Activated naive CD8-positive, alpha-beta T cell (primary cell): ENCODE data around the gene WDR33.
A peak's percentile ranks its signal among the peaks of the same experiment; 100 is the strongest.
"Not testable (repeated sequence)": the region's sequence is repeated elsewhere in the genome, so short reads cannot be mapped to it uniquely, and the experiment has no call there.

Experiments used
- H3K27ac Mint-ChIP-seq: one replicate; pipeline ENCODE4 v1.8.0; 2021; ENCODE audit warnings: mixed read lengths
- H3K27me3 Mint-ChIP-seq: one replicate; pipeline ENCODE4 v1.8.0; 2021; ENCODE audit warnings: mixed read lengths
- H3K36me3 Mint-ChIP-seq: one replicate; pipeline ENCODE4 v1.8.0; 2021; ENCODE audit warnings: mixed read lengths
- H3K4me1 Mint-ChIP-seq: one replicate; pipeline ENCODE4 v1.8.0; 2021; ENCODE audit warnings: low read depth, mixed read lengths
- H3K4me3 Mint-ChIP-seq: one replicate; pipeline ENCODE4 v1.8.0; 2021; ENCODE audit warnings: mild to moderate bottlenecking, mixed read lengths
- H3K9me3 Mint-ChIP-seq: one replicate; pipeline ENCODE4 v1.8.0; 2021; ENCODE audit warnings: low read depth, mixed read lengths

WDR33 gene

DNA sequence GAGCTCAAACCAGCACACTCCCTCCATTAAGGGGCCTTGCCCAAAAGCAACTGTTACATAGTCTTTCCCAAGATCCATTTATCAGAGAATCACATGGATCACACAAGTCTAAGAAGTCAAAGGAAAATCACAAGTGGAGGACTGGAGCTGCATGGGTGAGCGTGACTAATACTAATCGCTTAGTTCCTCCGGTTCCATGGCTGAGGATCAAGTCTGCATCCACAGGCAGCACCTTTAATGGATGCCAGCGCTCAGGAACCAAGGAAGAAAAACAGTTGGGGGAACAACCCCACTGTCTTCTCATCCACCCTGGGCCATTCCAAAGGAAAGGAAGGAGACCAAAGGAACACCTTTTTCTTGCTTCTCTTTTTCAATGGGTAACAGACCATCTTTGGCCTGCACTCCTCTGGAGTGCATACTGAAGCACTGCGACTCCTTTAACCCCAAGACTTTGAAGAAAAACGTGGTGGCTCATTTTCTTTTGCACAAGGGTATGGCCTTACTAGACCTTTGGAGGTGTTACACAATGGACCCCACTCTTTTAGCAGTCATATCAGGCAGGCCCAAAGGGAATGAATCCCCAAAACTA lies 9.2 kb upstream of the WDR33 start:
- no peak overlapping the region for H3K4me3 Mint-ChIP-seq
- H3K27ac Mint-ChIP-seq = no peak overlapping the region
- peaks cover 4% of the 10 kb centered on the region for H3K36me3 Mint-ChIP-seq
- no peaks in the 10 kb centered on the region for H3K4me1 Mint-ChIP-seq
- H3K27me3 Mint-ChIP-seq = no peaks in the 10 kb centered on the region
- peaks cover 11% of the 10 kb centered on the region for H3K9me3 Mint-ChIP-seq

DNA sequence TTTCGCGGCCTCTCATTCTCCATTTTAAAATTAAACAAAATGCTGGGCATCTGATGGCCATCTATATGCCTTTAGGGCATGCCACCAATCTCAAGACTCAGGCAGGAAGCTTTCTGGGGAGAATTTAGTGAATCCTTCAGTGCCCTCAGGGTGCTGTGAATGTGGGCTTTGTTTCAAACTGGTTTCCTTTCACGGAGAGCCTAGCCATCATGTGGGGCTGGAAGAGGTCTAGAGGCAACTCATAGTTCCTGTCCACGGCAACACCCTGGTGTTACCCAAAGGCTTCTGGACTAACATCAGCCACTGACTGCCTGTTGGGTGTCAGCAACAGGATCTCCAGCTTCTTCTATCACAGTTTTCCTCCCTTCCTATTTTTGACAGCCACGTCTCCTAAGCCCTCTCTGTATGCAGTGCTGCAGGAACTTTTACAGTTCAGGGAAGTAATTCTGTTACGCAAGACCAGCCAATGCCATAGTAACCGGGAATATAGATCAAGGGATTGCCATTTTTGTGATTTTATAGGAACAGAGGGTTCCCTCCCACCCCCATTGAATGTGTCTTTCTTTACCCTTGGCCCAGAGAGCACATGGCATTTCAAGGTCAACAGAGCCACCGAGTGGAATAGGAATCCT lies 7.9 kb upstream of the WDR33 start:
- peaks cover 11% of the 10 kb centered on the region for H3K9me3 Mint-ChIP-seq
- H3K27ac Mint-ChIP-seq = no peak overlapping the region
- H3K36me3 Mint-ChIP-seq = peaks cover 4% of the 10 kb centered on the region
- no peaks in the 10 kb centered on the region for H3K27me3 Mint-ChIP-seq
- no peaks in the 10 kb centered on the region for H3K4me1 Mint-ChIP-seq
- no peak overlapping the region for H3K4me3 Mint-ChIP-seq

DNA sequence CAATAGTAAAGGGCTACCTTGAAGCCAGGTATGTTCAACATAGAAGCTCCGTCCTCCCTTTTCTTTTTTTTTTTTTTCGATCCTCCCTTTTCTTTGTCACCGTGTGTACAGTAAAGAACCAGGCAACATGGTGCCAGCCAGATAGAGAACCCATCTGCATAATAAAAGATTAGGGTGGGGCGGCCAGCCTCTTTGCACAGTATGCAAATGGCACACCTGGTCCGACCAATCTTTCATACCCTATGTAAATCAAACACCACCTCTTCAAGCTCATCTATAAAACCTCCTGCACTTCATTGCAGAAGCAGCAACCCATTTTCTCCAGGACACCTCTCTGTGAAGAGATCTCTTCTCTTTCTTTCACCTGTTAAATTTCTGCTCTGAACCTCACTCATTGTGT lies 7.3 kb upstream of the WDR33 start:
- Mint-ChIP-seq H3K36me3 (peaks cover 5% of the 10 kb centered on the region), H3K9me3 (peaks cover 11% of the 10 kb centered on the region), H3K4me3 (no peak overlapping the region), H3K27ac (no peak overlapping the region), H3K4me1 (no peaks in the 10 kb centered on the region), H3K27me3 (no peaks in the 10 kb centered on the region)

DNA sequence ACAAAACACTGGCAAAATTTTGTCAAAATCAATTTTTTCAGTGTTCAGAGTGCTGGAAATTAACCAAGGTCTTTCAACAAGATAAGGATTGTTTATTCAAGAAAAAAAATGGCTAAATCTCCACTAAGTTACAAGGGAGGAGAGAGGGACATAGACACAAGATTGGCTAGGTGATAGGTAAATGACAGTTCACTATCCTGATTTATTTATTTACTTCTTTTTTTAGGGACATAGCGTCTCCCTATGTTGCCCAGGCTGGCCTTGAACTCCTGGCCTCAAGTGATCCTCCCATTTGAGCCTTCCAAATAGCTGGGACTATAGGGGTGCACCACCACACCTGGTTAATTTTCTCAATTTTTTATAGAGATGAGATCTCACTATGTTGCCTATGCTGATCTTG lies 3.7 kb upstream of the WDR33 start:
- Mint-ChIP-seq H3K27me3 (no peaks in the 10 kb centered on the region), H3K36me3 (peaks cover 7% of the 10 kb centered on the region), H3K4me1 (peaks cover 16% of the 10 kb centered on the region), H3K4me3 (no peak overlapping the region), H3K9me3 (no peaks in the 10 kb centered on the region), H3K27ac (no peak overlapping the region)

DNA sequence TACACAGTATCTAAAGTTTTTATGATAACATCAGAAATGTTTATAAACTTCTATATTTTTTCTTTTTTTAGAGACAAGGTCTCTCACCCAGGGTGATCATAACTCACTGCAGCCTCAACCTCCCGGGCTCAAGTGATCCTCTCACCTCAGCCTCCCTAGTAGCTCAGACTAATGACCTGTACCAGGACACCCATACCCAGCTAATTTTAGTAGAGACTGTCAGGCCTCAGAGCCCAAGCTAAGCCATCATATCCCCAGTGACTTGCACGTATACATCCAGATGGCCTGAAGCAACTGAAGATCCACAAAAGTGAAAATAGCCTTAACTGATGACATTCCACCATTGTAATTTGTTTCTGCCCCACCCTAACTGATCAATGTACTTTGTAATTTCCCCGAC lies 1.5 kb upstream of the WDR33 start:
- H3K9me3 Mint-ChIP-seq, H3K36me3 Mint-ChIP-seq, H3K27me3 Mint-ChIP-seq: not testable (repeated sequence)
- Mint-ChIP-seq H3K4me1 (peaks cover 33% of the 10 kb centered on the region), H3K4me3 (peak overlapping the region; percentile 95), H3K27ac (peak overlapping the region; percentile 36)

DNA sequence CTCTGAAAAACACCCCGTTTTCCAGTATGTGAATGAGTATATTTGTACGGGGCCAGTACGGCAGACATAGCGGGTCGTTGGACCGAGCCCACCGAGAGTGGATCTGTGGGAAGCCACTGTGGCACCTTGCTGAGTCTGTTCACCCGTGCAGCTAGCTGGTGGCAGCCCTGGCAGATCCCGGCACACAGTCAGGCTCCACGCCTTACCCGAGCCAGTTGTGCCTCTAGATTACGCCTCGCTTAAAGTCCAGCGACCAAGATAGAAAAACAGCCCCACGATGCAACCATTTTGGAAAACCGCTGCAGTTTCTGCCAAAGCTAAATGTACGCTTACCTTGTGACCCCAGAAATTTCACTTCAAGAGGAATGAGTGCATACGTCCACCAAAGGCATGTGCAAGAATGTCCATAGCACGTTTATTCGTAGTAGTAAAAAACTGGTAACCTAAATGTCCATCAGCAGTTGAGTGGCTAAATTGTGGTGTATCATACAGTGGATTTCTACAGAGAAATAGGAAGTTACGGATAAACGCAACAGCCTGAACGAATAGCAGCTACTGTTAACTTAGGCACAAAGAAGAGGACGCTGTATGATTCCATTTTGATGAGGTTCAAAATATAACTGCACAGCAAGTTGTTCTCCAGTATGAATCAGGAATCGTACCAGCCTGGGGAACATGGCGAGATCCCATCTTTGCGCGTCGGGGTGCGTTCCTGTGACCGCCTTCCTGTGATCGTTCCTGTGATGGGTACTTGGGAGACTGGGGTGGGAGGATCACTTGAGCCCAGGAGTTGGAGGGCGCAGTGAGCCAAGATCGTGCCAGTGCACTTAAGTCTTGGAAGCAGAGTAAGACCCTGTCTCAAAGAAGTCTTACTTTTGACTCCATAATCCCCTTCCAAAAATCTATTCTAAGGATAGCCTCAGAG lies 688 bp upstream of the WDR33 start:
- peak overlapping the region; percentile 97 for H3K27ac Mint-ChIP-seq
- H3K27me3 Mint-ChIP-seq = no peaks in the 10 kb centered on the region
- peaks cover 10% of the 10 kb centered on the region for H3K36me3 Mint-ChIP-seq
- H3K4me1 Mint-ChIP-seq = peaks cover 39% of the 10 kb centered on the region
- peak overlapping the region; percentile 95 for H3K4me3 Mint-ChIP-seq
- H3K9me3 Mint-ChIP-seq = no peaks in the 10 kb centered on the region

DNA sequence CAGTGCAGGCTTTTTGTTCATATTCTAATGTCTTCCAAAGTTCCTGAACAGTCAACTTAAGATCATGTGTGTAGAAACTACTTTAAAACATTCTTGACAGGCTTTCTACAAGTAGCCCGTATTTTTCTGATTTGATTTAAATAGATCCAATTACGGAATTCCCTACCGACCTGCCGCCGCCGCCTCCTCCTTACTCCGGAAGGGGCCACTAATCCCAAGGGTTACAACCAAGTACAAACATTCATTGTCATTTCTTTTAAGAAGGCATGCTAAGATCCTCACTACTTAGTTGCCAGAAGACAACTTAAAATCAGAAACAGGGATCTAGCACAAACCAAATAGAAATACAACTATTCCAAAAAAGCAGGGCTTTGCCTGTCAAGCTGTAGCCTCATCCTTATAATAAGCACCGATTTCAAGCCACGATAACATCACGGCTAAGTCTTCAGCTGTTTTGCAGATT lies 784 bp downstream of the WDR33 start:
- Mint-ChIP-seq H3K27ac (peak overlapping the region; percentile 97), H3K36me3 (peaks cover 13% of the 10 kb centered on the region), H3K4me1 (peaks cover 51% of the 10 kb centered on the region), H3K4me3 (peak overlapping the region; percentile 95), H3K9me3 (no peaks in the 10 kb centered on the region), H3K27me3 (no peaks in the 10 kb centered on the region)

DNA sequence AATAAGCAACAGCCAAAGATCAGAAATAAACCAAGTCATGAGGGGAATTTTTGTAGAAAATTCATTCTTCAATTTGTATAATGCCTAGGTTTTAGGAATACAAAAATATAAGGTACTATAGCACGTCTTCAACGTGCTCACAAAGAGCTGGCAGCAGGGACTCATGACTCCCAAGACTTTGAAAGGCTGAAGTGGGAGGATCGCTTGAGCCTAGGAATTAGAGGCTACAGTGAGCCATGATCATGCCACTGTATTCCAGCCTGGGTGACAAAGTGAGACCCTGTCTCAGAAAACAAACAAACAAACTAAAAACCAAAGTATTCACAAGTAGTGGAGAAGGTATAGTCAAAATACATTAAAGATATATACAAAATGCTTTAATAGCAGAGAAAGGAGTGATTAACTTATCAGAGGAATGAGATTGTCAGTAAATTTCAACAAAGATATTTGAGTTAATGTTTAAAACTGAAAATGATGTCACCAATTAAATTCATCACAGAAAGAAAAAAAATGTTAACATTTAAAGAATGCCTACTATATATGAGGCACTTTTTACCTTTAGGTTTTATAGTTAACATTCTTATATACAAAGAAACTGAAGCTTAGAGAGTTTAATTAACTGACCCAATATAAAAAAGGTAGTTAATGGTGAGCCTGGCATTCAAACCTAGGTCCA lies 3.2 kb downstream of the WDR33 start:
- Mint-ChIP-seq H3K27me3 (no peaks in the 10 kb centered on the region), H3K27ac (peak overlapping the region; percentile 72), H3K4me3 (peak overlapping the region; percentile 84), H3K36me3 (peaks cover 11% of the 10 kb centered on the region), H3K9me3 (no peaks in the 10 kb centered on the region), H3K4me1 (peaks cover 68% of the 10 kb centered on the region)

DNA sequence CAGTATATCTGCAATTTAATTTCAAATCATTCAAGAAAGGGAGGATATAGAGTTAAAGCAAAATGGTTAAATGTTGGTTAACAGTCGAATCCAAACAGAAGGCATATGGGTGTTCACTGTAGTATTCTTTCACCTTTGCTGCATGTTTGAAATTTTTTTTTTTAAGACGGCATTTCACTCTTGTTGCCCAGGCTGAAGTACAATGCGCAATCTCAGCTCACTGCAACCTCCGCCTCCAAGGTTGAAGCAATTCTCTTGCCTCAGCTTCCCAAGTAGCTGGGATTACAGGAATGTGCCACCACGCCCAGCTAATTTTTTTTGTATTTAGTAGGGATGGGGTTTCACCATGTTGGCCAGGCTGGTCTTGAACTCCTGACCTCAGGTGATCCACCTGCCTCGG lies 4.1 kb downstream of the WDR33 start:
- H3K27ac Mint-ChIP-seq, H3K27me3 Mint-ChIP-seq, H3K9me3 Mint-ChIP-seq: not testable (repeated sequence)
- H3K36me3 Mint-ChIP-seq = peaks cover 11% of the 10 kb centered on the region
- peak overlapping the region; percentile 84 for H3K4me3 Mint-ChIP-seq
- H3K4me1 Mint-ChIP-seq = peaks cover 71% of the 10 kb centered on the region

DNA sequence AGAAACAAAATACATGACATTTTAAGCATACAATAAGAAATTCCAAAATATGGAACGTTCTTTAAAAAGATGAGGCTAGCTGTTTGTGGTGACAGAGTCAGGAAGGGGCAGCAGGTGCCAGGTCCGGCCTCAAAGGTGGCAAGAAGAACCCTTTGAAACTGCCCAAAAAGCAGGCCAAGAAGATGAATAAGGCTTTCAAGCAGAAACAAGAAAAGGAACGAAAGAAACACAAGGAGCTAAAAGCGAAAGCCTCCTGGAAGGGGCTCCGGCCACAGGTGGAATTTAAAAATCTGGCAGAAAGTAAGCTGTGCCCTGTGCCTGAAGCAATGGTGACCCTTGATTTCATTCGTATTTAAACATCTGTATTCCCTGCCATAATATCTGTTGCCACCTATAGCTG lies 5.5 kb downstream of the WDR33 start:
- Mint-ChIP-seq H3K36me3 (peaks cover 14% of the 10 kb centered on the region), H3K27ac (peak overlapping the region; percentile 55), H3K9me3 (no peaks in the 10 kb centered on the region), H3K4me3 (no peak overlapping the region), H3K27me3 (no peaks in the 10 kb centered on the region), H3K4me1 (peaks cover 75% of the 10 kb centered on the region)

DNA sequence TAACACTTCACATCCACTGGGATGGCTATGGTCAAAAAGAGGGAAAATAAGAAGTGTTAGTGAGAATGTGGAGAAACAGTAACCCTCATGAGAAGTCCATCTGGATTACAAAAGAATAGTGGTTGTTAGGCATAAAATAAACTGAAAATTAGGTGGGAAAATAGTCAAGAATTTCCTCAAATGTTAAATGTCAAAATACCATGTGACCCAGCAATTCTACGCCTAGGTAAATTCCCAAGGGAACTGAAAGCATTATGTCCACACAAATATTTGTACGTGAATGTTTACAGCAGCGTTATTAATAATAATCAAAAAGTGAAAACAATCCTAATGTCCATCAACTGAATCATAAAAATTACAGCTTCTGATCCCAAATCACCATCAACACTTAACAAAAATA lies 11.0 kb downstream of the WDR33 start:
- Mint-ChIP-seq H3K4me3 (peak overlapping the region; percentile 17), H3K27me3 (no peaks in the 10 kb centered on the region), H3K36me3 (peaks cover 6% of the 10 kb centered on the region), H3K9me3 (no peaks in the 10 kb centered on the region), H3K4me1 (peaks cover 74% of the 10 kb centered on the region), H3K27ac (no peak overlapping the region)

DNA sequence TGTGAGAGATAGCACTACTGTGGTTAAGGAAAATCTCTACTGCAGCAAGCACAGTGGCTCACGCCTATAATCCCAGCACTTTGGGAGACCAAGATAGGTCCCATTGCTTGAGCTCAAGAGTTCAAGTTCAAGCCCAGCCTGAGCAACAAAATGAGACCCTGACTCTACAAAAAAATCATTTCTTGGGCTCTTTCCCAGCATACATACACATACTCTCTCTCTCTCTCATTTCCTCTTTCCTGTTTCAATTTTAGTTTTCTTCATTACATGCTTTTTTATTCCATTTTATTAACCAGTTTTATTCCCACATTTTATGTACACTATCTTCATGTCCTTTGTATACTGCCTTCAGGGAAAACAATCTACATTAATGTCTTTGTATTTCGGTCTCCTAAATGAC lies 14.6 kb downstream of the WDR33 start:
- no peaks in the 10 kb centered on the region for H3K27me3 Mint-ChIP-seq
- H3K4me1 Mint-ChIP-seq = peaks cover 65% of the 10 kb centered on the region
- peak overlapping the region; percentile 74 for H3K27ac Mint-ChIP-seq
- H3K9me3 Mint-ChIP-seq = no peaks in the 10 kb centered on the region
- H3K36me3 Mint-ChIP-seq = peaks cover 6% of the 10 kb centered on the region
- H3K4me3 Mint-ChIP-seq = peak overlapping the region; percentile 40

DNA sequence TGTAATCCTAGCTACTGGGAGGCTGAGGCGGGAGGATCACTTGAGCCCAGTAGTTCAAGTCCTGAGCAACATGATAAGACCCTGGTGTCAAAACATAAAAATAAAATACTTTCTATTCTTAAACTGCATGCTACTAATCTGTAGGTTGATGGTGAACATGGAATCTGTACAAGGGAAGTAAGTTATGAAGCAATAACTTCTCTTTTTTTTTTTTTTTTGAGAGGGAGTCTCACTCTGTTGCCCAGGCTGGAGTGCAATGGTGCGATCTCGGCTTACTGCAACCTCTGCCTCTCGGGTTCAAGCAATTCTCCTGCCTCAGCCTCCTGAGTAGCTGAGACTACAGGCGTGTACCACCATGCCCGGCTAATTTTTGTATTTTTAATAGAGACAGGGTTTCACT lies 16.1 kb downstream of the WDR33 start:
- H3K36me3 Mint-ChIP-seq, H3K27ac Mint-ChIP-seq, H3K9me3 Mint-ChIP-seq, H3K27me3 Mint-ChIP-seq, H3K4me3 Mint-ChIP-seq: not testable (repeated sequence)
- H3K4me1 Mint-ChIP-seq = peaks cover 60% of the 10 kb centered on the region

DNA sequence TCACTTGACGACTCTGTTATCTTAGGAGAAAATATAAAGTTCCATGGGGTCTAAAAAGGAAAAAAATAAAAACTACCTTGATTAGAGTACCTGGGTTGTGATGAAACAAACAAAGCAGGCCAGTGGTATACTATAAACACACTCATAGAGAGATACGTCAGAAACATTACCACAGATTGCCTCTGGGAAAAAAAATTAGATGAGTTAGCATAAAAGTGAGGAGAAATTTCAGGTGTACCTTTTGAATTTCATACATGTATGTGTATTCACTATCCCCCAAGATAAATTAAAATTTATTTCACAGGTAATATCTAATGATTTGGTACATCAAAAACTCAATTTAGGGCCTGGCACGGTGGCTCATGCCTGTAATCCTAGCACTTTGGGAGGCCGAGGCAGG lies 18.2 kb downstream of the WDR33 start:
- H3K9me3 Mint-ChIP-seq = no peaks in the 10 kb centered on the region
- H3K4me1 Mint-ChIP-seq = peaks cover 45% of the 10 kb centered on the region
- H3K4me3 Mint-ChIP-seq = no peak overlapping the region
- H3K36me3 Mint-ChIP-seq = peaks cover 2% of the 10 kb centered on the region
- H3K27ac Mint-ChIP-seq = peak overlapping the region; percentile 13
- no peaks in the 10 kb centered on the region for H3K27me3 Mint-ChIP-seq
